OCI-LY1 (cell line): ENCODE results near the gene NEURL3.

Experiments used
- H2AFZ ChIP-seq: fragments of 200-600 bp; sonication (generic), shearing (Covaris generic); 2 replicates; pipeline ENCODE4 v1.6.0; 2014; ENCODE audit warnings: antibody characterized with exemption, mild to moderate bottlenecking, low read length
- H3F3A ChIP-seq: fragments of 200-600 bp; sonication (generic), shearing (Covaris generic); 2 replicates; pipeline ENCODE4 v1.6.0; 2014; ENCODE audit warnings: mild to moderate bottlenecking, antibody characterized with exemption, low read length, moderate library complexity; ENCODE audit not compliant: insufficient read depth
- H3K27ac ChIP-seq: fragments of 200-600 bp; sonication (generic); 2 replicates; pipeline ENCODE4 v1.5.1; 2014; ENCODE audit warnings: low read length, mixed run types, mild to moderate bottlenecking, low read depth; ENCODE audit not compliant: poor library complexity, severe bottlenecking
- H3K27me3 ChIP-seq: fragments of 200-600 bp; sonication (generic); 2 replicates; pipeline ENCODE4 v1.6.0; 2014; ENCODE audit warnings: antibody characterized with exemption, mild to moderate bottlenecking, low read length, moderate library complexity; ENCODE audit not compliant: insufficient read depth
- H3K36me3 ChIP-seq: fragments of 200-600 bp; sonication (generic); 2 replicates; pipeline ENCODE4 v1.6.1; 2014; ENCODE audit warnings: mild to moderate bottlenecking, antibody characterized with exemption, low read length, moderate library complexity, mixed read lengths; ENCODE audit not compliant: insufficient read depth
- H3K4me1 ChIP-seq: fragments of 200-600 bp; sonication (generic); 2 replicates; pipeline ENCODE4 v1.5.1; 2014; ENCODE audit warnings: mild to moderate bottlenecking, low read length, moderate library complexity; ENCODE audit not compliant: insufficient read depth, severe bottlenecking
- H3K4me2 ChIP-seq: fragments of 200-600 bp; sonication (generic), shearing (Covaris generic); 2 replicates; pipeline ENCODE4 v1.6.1; 2014; ENCODE audit warnings: low read length
- H3K4me3 ChIP-seq: fragments of 200-600 bp; sonication (generic); 2 replicates; pipeline ENCODE4 v1.5.1; 2014; ENCODE audit warnings: low read length, low read depth, mild to moderate bottlenecking, mixed read lengths; ENCODE audit not compliant: poor library complexity, severe bottlenecking
- H3K79me2 ChIP-seq: fragments of 200-600 bp; shearing (Covaris generic); 2 replicates; pipeline ENCODE4 v1.6.1; 2016; ENCODE audit warnings: mixed run types, low read length, mixed read lengths; ENCODE audit not compliant: insufficient read depth
- H3K9ac ChIP-seq: fragments of 200-600 bp; sonication (generic), shearing (Covaris generic); 2 replicates; pipeline ENCODE4 v1.6.1; 2014; ENCODE audit warnings: mild to moderate bottlenecking, low read length, mixed read lengths
- H3K9me2 ChIP-seq: fragments of 200-600 bp; sonication (generic), shearing (Covaris generic); 2 replicates; pipeline ENCODE4 v1.6.1; 2014; ENCODE audit warnings: low read depth, mild to moderate bottlenecking, low read length, mixed read lengths
- H3K9me3 ChIP-seq: fragments of 200-600 bp; shearing (Covaris generic); 2 replicates; pipeline ENCODE4 v1.6.1; 2014; ENCODE audit warnings: low read length, mixed read lengths
- H4K20me1 ChIP-seq: fragments of 200-600 bp; sonication (generic), shearing (Covaris generic); 2 replicates; pipeline ENCODE4 v1.6.0; 2016; ENCODE audit warnings: mild to moderate bottlenecking, low read length; ENCODE audit not compliant: insufficient read depth
- EZH2 ChIP-seq: fragments of 200-600 bp; sonication (generic), shearing (Covaris generic); IDR thresholded peaks from 2 replicates; pipeline ENCODE4 v1.8.0; 2017; ENCODE audit warnings: borderline replicate concordance, mixed run types, mild to moderate bottlenecking, antibody characterized with exemption, low read length, moderate library complexity, mixed read lengths
- TF ChIP-seq, protein P1 (sequence below): fragments of 200-600 bp; sonication (generic), shearing (Covaris generic); IDR thresholded peaks from 2 replicates; pipeline ENCODE4 v1.5.1; 2017; ENCODE audit warnings: mild to moderate bottlenecking, antibody characterized with exemption, low read length, moderate library complexity, mixed read lengths

The NEURL3 gene

GRCh38 chr2:96506016-96506906 is 1.1 kb upstream of the NEURL3 start:
- Histone ChIP-seq H3K27ac (no peak overlapping the region), H3F3A (no peaks in the 10 kb centered on the region), H3K36me3 (no peaks in the 10 kb centered on the region), H3K79me2 (no peaks in the 10 kb centered on the region), H3K27me3 (no peaks in the 10 kb centered on the region), H3K4me2 (no peak overlapping the region), H3K9me2 (no peaks in the 10 kb centered on the region), H4K20me1 (no peaks in the 10 kb centered on the region), H3K4me3 (no peak overlapping the region), H3K9ac (no peak overlapping the region), H3K4me1 (peaks cover 16% of the 10 kb centered on the region), H3K9me3 (no peaks in the 10 kb centered on the region), H2AFZ (no peak overlapping the region)
- no peak for TF ChIP-seq EZH2
- TF ChIP-seq, protein P1, sequence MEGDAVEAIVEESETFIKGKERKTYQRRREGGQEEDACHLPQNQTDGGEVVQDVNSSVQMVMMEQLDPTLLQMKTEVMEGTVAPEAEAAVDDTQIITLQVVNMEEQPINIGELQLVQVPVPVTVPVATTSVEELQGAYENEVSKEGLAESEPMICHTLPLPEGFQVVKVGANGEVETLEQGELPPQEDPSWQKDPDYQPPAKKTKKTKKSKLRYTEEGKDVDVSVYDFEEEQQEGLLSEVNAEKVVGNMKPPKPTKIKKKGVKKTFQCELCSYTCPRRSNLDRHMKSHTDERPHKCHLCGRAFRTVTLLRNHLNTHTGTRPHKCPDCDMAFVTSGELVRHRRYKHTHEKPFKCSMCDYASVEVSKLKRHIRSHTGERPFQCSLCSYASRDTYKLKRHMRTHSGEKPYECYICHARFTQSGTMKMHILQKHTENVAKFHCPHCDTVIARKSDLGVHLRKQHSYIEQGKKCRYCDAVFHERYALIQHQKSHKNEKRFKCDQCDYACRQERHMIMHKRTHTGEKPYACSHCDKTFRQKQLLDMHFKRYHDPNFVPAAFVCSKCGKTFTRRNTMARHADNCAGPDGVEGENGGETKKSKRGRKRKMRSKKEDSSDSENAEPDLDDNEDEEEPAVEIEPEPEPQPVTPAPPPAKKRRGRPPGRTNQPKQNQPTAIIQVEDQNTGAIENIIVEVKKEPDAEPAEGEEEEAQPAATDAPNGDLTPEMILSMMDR: no peak

DNA sequence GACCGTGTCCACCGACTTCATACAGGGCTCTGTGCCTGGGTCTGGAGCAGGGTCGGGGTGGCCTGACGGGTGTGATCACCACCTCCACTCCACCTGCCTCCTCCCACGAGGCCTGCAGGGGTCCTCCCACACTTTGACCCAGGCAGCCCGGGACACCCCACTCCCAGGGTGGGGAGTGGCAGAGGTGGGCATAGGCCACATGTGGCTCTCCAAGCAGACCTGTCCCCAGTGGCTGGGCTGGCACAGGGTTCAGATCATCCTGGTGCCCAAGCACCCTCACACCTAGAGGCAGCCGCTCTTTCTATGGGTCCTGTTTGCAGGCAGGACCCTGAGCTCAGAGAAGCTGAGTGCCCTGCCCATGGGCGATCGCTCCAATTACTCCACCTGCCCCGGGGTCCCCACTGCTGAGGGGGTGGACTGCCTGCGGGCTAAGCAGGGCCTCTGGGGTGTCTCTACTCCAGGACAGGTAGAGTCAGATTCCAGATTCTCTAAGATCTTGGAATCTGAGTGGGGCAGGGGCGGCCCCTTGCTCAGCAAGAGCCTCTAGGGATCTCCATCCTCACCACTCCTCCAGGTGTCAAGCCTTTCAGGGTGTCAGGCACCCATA is 1.4 kb downstream of the NEURL3 start:
- TF ChIP-seq, protein P1: no peak
- no peak for TF ChIP-seq EZH2
- Histone ChIP-seq H3K9me2 (no peaks in the 10 kb centered on the region), H3K4me1 (peaks cover 7% of the 10 kb centered on the region), H3K9ac (no peak overlapping the region), H3K27me3 (no peaks in the 10 kb centered on the region), H4K20me1 (no peaks in the 10 kb centered on the region), H3K4me2 (no peak overlapping the region), H2AFZ (no peak overlapping the region), H3K4me3 (no peak overlapping the region), H3K27ac (no peak overlapping the region), H3F3A (no peaks in the 10 kb centered on the region), H3K79me2 (no peaks in the 10 kb centered on the region), H3K9me3 (no peaks in the 10 kb centered on the region), H3K36me3 (no peaks in the 10 kb centered on the region)

DNA sequence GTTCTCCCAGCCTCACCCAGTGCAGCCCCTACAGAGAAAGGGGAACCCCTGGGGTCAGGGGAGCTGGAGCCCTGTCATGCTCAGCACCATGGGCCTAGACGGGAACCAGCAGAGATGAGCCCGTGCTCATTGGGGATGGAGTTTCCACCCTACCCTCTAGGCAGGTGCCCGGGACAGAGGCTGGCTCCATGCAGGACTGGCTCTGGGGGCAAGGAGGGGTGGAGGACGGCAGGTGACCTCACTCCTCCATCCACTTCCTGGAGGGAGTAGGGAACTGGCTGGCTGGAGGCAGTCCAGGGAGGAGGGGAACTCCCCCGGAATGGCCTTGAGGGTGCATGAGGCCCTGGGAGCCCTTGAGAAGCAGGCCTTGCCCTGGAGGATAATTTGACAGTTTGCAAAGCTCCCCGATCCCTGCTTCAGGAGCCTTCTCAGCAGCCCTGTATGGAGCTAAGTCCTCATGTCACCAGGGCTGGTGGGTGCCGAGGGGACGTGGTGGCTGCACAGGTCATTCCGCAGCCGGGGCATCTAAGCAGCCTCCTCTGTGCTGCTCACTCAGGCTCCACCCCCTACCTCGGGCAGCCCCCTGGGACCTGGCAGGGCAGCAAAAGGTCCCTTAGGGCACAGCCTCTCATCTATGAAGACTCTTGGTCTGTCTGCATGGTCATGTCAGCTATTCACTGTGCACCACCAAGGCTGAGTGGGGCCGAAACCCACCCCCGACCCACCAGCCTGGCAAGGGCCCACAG is 2.1 kb downstream of the NEURL3 start:
- Histone ChIP-seq H3K4me3 (no peak overlapping the region), H3K79me2 (no peaks in the 10 kb centered on the region), H3K4me2 (no peak overlapping the region), H3K9me3 (no peaks in the 10 kb centered on the region), H3K4me1 (peaks cover 4% of the 10 kb centered on the region), H2AFZ (no peak overlapping the region), H4K20me1 (no peaks in the 10 kb centered on the region), H3K27me3 (no peaks in the 10 kb centered on the region), H3K36me3 (no peaks in the 10 kb centered on the region), H3K9me2 (no peaks in the 10 kb centered on the region), H3K27ac (no peak overlapping the region), H3F3A (no peaks in the 10 kb centered on the region), H3K9ac (no peak overlapping the region)
- TF ChIP-seq, protein P1: no peak
- TF ChIP-seq EZH2: no peak
